Smooth muscle cell (in vitro differentiated cells): ENCODE results near the gene GPANK1. TPM values are rescaled to one million over a fixed set of nuclear protein-coding genes. Genes with fewer than 3 reads are reported as not detected.

Source experiments
- DNase-seq: peaks from one replicate; lab custom pipeline; 2025; ENCODE audit not compliant: unreplicated experiment; lab: John Stamatoyannopoulos, UW
- H2AFZ ChIP-seq: fragments of 200-600 bp; sonication (generic); 2 replicates; pipeline ENCODE4 v1.6.0; 2016; ENCODE audit warnings: antibody characterized with exemption, low read depth, mild to moderate bottlenecking
- H3F3A ChIP-seq: fragments of 200-600 bp; sonication (generic); 2 replicates; pipeline ENCODE4 v1.6.0; 2017; ENCODE audit warnings: antibody characterized with exemption, low read depth
- H3K27ac ChIP-seq: fragments of 200-600 bp; sonication (generic); 2 replicates; pipeline ENCODE4 v1.5.1; 2016; ENCODE audit warnings: low read depth, mild to moderate bottlenecking
- H3K27me3 ChIP-seq: fragments of 200-600 bp; sonication (generic); 2 replicates; pipeline ENCODE4 v1.6.1; 2016; ENCODE audit warnings: low read depth, mild to moderate bottlenecking
- H3K36me3 ChIP-seq: fragments of 200-600 bp; sonication (generic); 2 replicates; pipeline ENCODE4 v1.5.1; 2016; ENCODE audit warnings: low read depth
- H3K4me1 ChIP-seq: fragments of 200-600 bp; sonication (generic); 2 replicates; pipeline ENCODE4 v1.5.1; 2016; ENCODE audit warnings: low read depth
- H3K4me2 ChIP-seq: fragments of 200-600 bp; sonication (generic); 2 replicates; pipeline ENCODE4 v1.6.0; 2016; ENCODE audit warnings: mild to moderate bottlenecking
- H3K4me3 ChIP-seq: fragments of 200-600 bp; sonication (generic); 2 replicates; pipeline ENCODE4 v1.5.1; 2016; ENCODE audit warnings: mild to moderate bottlenecking
- H3K79me2 ChIP-seq: fragments of 200-600 bp; sonication (generic); 2 replicates; pipeline ENCODE4 v1.6.0; 2016; ENCODE audit warnings: low read depth, mild to moderate bottlenecking
- H3K9ac ChIP-seq: fragments of 200-600 bp; sonication (generic); 2 replicates; pipeline ENCODE4 v1.6.0; 2016; ENCODE audit warnings: low read depth
- H3K9me3 ChIP-seq: fragments of 200-600 bp; sonication (generic); replicated peaks from 2 replicates; pipeline ENCODE4 v1.5.1; 2016; ENCODE audit warnings: low read depth
- H4K20me1 ChIP-seq: fragments of 200-600 bp; sonication (generic); 2 replicates; pipeline ENCODE4 v1.6.0; 2016; ENCODE audit warnings: low read depth
- WGBS: methylation state at CpG from one replicate; pipeline ENCODE4 v1.1.7; 2016; ENCODE audit warnings: low lambda C conversion rate; 5-methylcytosine and 5-hydroxymethylcytosine counted together
- polyA plus RNA-seq: library from polyadenylated mRNA; unstranded; fragments of >200 nt; fragmentation: Nextera tagmentation; extraction: Ambion mirVana; gene quantifications from 2 replicates; pipeline ENCODE4 v1.2.1, GENCODE V29; 2016
- total RNA-seq: library from RNA; depleted of rRNA; stranded (reverse); fragments of >200 nt; gene quantifications from 2 replicates; pipeline ENCODE4 v1.2.3, GENCODE V29; 2014
- TF ChIP-seq, protein P1 (sequence below): fragments of 200-600 bp; sonication (generic); IDR thresholded peaks from 2 replicates; pipeline ENCODE4 v1.5.1; 2017; ENCODE audit warnings: borderline replicate concordance, mild to moderate bottlenecking, antibody characterized with exemption; ENCODE audit not compliant: insufficient read depth, poor library complexity, severe bottlenecking

The GPANK1 gene
- total and polyA plus RNA-seq, 2 experiments from 2014 or later, result 12.5 to 19.6 TPM

DNA sequence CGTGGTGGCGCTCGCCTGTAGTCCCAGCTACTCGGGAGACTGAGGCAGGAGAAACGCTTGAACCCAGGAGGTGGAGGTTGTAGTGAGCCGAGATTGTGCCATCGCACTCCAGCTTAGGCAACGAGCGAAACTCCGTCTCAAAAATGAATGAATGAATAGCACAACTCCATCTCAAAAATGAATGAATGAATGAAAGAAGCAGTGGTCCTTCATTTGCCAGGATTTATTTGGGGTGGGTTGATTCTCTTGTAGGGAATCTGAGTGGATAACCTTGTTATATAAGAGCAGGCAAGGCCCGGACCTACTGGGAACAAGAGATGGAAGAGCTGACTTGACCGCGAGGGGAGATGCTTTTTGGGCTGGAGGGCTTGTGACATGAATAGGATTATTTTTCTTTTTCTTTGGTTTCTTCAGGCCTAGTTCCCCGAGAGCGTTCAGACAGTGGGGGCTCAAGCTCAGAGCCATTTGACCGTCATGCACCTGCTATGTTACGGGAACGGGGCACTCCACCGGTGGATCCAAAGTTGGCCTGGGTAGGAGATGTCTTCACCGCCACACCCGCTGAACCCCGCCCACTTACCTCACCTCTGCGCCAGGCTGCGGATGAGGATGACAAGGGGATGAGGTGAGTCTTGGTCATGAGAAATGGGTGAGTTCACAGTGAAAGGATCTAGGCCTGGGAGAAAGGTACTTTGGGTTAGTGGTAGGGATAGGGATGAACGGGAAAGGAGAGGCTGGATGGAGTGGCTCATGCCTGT, 34.4 kb downstream of the GPANK1 start:
- peaks cover 33% of the 10 kb centered on the region for H3K79me2 ChIP-seq
- peaks cover 53% of the 10 kb centered on the region for H3F3A ChIP-seq
- no peak overlapping the region for H2AFZ ChIP-seq
- H3K27me3 ChIP-seq, result no peaks in the 10 kb centered on the region
- no peaks in the 10 kb centered on the region for H3K9me3 ChIP-seq
- H4K20me1 ChIP-seq, result peaks cover 87% of the 10 kb centered on the region
- no peak overlapping the region for H3K27ac ChIP-seq
- H3K9ac ChIP-seq, result no peak overlapping the region
- H3K4me2 ChIP-seq, result no peak overlapping the region
- no peaks in the 10 kb centered on the region for H3K4me1 ChIP-seq
- TF ChIP-seq, protein P1, sequence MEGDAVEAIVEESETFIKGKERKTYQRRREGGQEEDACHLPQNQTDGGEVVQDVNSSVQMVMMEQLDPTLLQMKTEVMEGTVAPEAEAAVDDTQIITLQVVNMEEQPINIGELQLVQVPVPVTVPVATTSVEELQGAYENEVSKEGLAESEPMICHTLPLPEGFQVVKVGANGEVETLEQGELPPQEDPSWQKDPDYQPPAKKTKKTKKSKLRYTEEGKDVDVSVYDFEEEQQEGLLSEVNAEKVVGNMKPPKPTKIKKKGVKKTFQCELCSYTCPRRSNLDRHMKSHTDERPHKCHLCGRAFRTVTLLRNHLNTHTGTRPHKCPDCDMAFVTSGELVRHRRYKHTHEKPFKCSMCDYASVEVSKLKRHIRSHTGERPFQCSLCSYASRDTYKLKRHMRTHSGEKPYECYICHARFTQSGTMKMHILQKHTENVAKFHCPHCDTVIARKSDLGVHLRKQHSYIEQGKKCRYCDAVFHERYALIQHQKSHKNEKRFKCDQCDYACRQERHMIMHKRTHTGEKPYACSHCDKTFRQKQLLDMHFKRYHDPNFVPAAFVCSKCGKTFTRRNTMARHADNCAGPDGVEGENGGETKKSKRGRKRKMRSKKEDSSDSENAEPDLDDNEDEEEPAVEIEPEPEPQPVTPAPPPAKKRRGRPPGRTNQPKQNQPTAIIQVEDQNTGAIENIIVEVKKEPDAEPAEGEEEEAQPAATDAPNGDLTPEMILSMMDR, result no peak
- H3K36me3 ChIP-seq, result peaks cover 28% of the 10 kb centered on the region
- no peak overlapping the region for H3K4me3 ChIP-seq
- WGBS, result 99% methylated on average over 25 of the region's 25 CpGs
- DNase-seq, result no peak

DNA sequence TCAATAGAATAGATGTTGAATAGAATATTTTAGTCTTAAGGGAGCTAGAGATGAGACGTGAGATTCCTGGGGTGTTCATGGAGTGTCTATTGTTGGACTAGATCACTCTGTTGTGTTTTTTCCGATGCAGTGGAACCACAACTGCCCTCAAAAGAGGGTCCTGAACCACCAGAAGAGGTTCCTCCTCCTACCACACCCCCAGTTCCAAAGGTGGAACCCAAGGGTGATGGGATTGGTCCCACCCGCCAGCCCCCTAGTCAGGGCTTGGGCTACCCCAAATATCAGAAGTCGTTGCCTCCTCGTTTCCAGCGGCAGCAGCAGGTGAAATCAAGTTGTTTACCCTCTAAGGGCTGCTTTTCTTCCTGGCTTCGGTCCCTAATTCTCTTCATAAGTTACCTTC, 35.8 kb downstream of the GPANK1 start:
- 97% methylated on average over 7 of the region's 7 CpGs for WGBS
- Histone ChIP-seq H3K27ac (no peak overlapping the region), H3K9me3 (no peaks in the 10 kb centered on the region), H2AFZ (no peak overlapping the region), H4K20me1 (peaks cover 88% of the 10 kb centered on the region), H3F3A (peaks cover 45% of the 10 kb centered on the region), H3K79me2 (peaks cover 46% of the 10 kb centered on the region), H3K4me1 (no peaks in the 10 kb centered on the region), H3K9ac (no peak overlapping the region), H3K36me3 (peaks cover 29% of the 10 kb centered on the region), H3K4me3 (no peak overlapping the region), H3K27me3 (no peaks in the 10 kb centered on the region), H3K4me2 (no peak overlapping the region)
- DNase-seq, result no peak
- TF ChIP-seq, protein P1, result no peak

DNA sequence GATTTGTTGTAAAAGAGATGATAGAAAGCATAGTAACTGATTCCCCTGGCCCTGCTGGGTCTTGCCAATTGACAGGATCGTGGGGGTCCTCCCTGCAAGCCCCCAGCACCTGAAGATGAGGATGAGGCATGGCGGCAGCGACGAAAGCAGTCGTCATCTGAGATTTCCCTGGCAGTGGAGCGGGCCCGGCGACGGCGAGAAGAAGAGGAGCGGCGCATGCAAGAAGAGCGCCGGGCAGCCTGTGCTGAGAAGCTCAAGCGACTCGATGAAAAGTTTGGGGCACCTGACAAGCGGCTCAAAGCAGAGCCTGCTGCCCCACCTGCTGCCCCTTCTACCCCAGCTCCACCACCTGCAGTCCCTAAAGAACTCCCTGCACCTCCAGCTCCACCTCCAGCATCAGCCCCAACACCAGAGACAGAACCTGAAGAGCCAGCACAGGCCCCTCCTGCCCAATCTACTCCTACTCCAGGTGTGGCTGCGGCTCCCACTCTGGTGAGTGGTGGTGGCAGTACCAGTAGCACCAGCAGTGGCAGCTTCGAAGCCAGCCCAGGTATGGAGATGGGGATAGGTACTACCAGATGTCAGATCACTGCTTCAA, 37.0 kb downstream of the GPANK1 start:
- Histone ChIP-seq H3K36me3 (peaks cover 29% of the 10 kb centered on the region), H3K79me2 (peaks cover 57% of the 10 kb centered on the region)
- 97% methylated on average over 11 of the region's 19 CpGs for WGBS

More for the DNA sequence above, 37.0 kb downstream of the GPANK1 start:
- DNase-seq, result no peak
- Histone ChIP-seq H3K27ac (no peak overlapping the region), H2AFZ (no peak overlapping the region), H3K4me1 (peaks cover under 1% of the 10 kb centered on the region), H3F3A (peaks cover 35% of the 10 kb centered on the region), H4K20me1 (peaks cover 88% of the 10 kb centered on the region), H3K9ac (no peak overlapping the region), H3K9me3 (no peaks in the 10 kb centered on the region), H3K4me2 (no peak overlapping the region), H3K4me3 (no peak overlapping the region), H3K27me3 (no peaks in the 10 kb centered on the region)
- TF ChIP-seq, protein P1, result no peak
